GM10266 (cell line): ENCODE measurements around the gene CCDC120.

ENCODE experiments used
- DNase-seq: peaks from one replicate; pipeline ENCODE4 v3.0.0; 2012; ENCODE audit errors: extremely low spot score
- TF ChIP-seq, protein P1 (sequence below): IDR thresholded peaks from 2 replicates; pipeline ENCODE4 v1.5.1; 2012; ENCODE audit warnings: mild to moderate bottlenecking, low read depth; ENCODE audit not compliant: control insufficient read depth, insufficient read depth; ENCODE audit errors: missing control alignments

The CCDC120 gene, protein sequence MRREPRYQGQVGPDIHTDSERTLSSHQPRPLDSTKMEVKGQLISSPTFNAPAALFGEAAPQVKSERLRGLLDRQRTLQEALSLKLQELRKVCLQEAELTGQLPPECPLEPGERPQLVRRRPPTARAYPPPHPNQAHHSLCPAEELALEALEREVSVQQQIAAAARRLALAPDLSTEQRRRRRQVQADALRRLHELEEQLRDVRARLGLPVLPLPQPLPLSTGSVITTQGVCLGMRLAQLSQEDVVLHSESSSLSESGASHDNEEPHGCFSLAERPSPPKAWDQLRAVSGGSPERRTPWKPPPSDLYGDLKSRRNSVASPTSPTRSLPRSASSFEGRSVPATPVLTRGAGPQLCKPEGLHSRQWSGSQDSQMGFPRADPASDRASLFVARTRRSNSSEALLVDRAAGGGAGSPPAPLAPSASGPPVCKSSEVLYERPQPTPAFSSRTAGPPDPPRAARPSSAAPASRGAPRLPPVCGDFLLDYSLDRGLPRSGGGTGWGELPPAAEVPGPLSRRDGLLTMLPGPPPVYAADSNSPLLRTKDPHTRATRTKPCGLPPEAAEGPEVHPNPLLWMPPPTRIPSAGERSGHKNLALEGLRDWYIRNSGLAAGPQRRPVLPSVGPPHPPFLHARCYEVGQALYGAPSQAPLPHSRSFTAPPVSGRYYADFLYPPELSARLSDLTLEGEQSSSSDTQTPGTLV

DNA sequence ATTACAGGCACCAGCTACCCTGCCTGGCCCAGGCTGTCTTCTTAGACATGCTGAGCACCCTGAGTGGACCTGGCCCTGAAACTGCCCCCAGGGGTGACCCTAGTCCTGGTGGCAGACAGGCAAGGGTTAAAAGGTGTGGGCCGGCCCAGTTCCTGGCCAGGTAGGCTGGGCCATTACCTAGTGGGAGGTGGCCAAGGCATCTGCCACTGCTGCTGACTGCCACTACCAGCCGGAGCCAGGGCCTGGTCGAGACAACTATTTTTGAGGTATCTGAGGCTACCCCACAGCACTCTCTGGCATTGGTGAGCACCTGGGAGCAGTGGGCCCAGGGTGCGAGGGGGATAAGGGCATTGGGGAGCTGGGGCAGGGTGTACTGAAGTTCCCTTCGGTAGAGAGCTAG is at the start of gene CCDC120:
Gene CCDC120, plus strand, starts transcription at position 206 of the 400 bp plus-strand sequence. CDS start 3,043 bp downstream, outside the sequence.
- no peak for DNase-seq

DNA sequence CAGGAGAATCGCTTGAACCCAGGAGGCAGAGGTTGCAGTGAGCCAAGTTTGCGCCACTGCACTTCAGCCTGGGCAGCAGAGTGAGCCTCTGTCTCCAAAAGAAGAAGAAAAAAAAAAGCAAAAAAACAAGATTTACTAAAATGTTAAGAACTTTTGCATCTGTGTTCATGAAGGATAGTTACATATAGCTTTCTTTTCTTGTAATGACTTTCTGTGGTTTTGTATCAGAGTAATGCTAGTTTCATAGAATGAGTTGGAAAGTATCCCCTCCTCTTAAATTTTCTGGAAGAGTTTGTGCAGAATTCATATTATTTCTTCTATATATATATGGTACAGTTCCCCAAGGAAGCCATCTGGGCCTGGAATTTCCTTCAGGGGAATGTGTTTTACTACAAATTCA is 39.7 kb upstream of the CCDC120 start:
- TF ChIP-seq, protein P1, sequence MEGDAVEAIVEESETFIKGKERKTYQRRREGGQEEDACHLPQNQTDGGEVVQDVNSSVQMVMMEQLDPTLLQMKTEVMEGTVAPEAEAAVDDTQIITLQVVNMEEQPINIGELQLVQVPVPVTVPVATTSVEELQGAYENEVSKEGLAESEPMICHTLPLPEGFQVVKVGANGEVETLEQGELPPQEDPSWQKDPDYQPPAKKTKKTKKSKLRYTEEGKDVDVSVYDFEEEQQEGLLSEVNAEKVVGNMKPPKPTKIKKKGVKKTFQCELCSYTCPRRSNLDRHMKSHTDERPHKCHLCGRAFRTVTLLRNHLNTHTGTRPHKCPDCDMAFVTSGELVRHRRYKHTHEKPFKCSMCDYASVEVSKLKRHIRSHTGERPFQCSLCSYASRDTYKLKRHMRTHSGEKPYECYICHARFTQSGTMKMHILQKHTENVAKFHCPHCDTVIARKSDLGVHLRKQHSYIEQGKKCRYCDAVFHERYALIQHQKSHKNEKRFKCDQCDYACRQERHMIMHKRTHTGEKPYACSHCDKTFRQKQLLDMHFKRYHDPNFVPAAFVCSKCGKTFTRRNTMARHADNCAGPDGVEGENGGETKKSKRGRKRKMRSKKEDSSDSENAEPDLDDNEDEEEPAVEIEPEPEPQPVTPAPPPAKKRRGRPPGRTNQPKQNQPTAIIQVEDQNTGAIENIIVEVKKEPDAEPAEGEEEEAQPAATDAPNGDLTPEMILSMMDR: no peak
- DNase-seq: no peak

More for the DNA sequence above, at the start of gene CCDC120:
- TF ChIP-seq, protein P1: no peak

DNA sequence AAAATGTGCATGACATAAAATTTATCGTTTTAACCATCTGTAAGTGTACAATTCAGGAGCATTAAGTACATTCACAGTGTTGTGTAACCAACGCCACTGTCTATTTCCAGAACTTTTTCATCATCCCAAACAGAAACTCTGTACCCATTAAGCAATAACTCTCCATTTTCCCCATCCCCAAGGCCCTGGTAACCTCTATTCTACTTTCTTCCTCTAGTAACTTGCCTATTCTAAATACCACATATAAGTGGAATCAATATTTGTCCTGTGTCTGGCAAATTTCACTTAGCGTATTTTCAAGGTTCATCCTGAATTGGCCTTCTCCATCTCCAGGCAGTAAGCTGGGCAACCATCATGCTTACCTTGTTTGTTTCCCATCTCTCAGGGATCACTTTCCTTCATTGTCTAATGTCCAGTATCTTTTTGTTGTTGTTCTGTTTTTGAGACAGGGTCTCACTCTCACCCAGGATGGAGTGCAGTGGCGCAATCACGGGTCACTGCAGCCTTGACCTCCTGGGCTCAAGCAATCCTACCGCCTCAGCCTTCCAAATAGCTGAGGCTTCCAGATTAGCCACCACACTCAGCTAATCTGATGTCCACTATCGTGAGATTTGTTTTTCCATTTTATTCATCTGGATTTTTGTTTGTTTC is 39.1 kb upstream of the CCDC120 start:
- TF ChIP-seq, protein P1: no peak
- DNase-seq: no peak

DNA sequence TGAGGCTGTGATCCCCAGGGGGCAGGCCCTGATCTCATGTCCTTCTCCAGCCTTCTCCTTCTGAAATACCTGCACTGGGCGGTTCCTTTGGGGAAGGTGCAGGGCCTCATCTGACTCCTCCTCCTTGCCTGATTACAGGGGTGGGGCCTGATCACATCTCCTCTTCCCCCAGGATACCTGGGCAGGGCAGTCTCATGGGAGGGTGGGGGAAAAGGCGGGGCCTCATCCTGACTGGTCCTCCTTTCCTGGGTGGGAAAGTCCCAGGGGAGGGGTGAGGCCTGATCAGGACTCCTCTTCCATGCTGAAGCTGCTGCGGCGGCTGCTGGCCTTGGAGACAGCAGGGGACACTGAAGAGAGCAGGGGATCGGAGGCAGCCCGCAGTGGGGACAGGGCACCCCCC is 28.9 kb upstream of the CCDC120 start:
- TF ChIP-seq, protein P1: no peak
- DNase-seq: no peak

DNA sequence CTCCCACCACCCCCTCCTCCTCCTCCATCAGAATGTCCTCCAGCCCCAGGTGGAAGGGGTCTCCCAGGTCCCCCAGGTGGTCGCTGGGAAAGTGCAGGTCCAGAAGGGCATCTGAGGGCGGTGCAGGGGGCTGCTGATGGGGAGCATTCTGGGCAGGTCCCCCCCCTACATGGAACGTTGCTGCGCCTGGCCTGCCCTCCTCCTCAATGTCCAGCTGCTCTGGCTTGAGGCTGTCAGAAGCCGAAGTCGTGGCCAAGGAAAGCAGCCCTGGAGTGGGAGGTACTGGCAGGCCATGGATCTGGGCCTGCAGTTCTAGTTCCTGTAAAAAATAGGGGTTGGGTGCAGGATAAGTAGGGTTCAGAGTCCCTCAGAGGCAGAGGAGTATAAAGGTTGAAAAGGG is 28.5 kb upstream of the CCDC120 start:
- TF ChIP-seq, protein P1: no peak
- no peak for DNase-seq

DNA sequence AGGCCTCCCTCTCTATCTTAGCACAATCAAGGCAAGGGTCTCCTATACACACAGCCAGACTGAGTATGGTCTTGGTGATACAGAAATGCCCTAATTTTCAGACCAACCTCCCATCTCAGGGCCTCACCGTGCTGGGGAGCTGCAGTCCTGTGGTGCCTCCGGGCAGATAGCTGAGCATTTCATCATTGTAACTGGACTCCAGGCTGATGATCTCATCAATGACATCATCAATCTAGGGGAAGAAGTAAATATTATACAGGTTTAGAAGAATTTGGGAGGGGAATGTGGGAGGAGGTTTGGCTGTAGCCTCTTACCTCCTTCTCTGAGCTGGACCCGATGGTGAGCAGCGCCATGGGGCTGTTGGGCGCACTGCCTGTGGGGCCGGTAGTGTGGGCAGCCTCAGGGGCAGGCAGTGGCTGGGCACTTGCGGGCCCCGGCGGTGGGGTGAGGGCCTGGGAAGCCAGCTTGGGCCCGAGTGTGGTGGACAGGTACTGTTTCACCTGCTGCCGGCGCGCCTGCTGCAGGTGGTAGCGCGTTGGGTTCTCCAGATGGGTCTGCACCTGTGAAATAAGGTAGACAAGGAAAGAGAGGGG is 20.8 kb upstream of the CCDC120 start:
- DNase-seq: no peak
- TF ChIP-seq, protein P1: no peak
